NCI-H1930 (cell line): ENCODE results near the gene CLEC11A.
A peak's percentile ranks its signal among the peaks of the same experiment; 100 is the strongest.
"Not testable (repeated sequence)": the region's sequence is repeated elsewhere in the genome, so short reads cannot be mapped to it uniquely, and the experiment has no call there.

Experiments used
- DNase-seq, 2 experiments: peaks; one replicate each; lab custom pipeline; 2025; lab: John Stamatoyannopoulos, UW

CLEC11A gene

GRCh38 chr19:50723735-50724521 lies 764 bp downstream of the CLEC11A start:
- no peak for DNase-seq

- peak; percentile 99 for DNase-seq
These were observed 1.5 kb downstream of the CLEC11A start for GRCh38 chr19:50724522-50725217.

GRCh38 chr19:50725218-50725910 lies 2.2 kb downstream of the CLEC11A start:
- no peak for DNase-seq

GRCh38 chr19:50725911-50726230 lies 2.7 kb downstream of the CLEC11A start:
- no peak for DNase-seq

- peak; percentile 96 to 98 for DNase-seq
These were observed 5.0 kb downstream of the CLEC11A start for GRCh38 chr19:50728084-50728737.

- no peak for DNase-seq
These were observed 6.7 kb downstream of the CLEC11A start for GRCh38 chr19:50729894-50730293.

- DNase-seq = no peak
These were observed 12.7 kb downstream of the CLEC11A start for GRCh38 chr19:50735869-50736268.

GRCh38 chr19:50736338-50736737 lies 13.2 kb downstream of the CLEC11A start:
- no peak for DNase-seq

- no peak for DNase-seq
These were observed 16.2 kb downstream of the CLEC11A start for GRCh38 chr19:50739132-50739913.

GRCh38 chr19:50739914-50740426 lies 16.8 kb downstream of the CLEC11A start:
- no peak for DNase-seq

- DNase-seq = no peak
These were observed 18.2 kb downstream of the CLEC11A start for GRCh38 chr19:50741179-50741933.

- no peak for DNase-seq
These were observed 20.4 kb downstream of the CLEC11A start for GRCh38 chr19:50743537-50743936.

- no peak for DNase-seq
These were observed 22.1 kb downstream of the CLEC11A start for GRCh38 chr19:50745221-50745620.

- not testable (repeated sequence) for DNase-seq
These were observed 24.0 kb downstream of the CLEC11A start for GRCh38 chr19:50747141-50747540.

GRCh38 chr19:50749490-50749889 lies 26.3 kb downstream of the CLEC11A start:
- DNase-seq = no peak

- DNase-seq = peak in 1 of 2 experiments; percentile 75
These were observed 26.8 kb downstream of the CLEC11A start for GRCh38 chr19:50750010-50750409.

- no peak for DNase-seq
These were observed 30.7 kb downstream of the CLEC11A start for GRCh38 chr19:50753879-50754278.

GRCh38 chr19:50756244-50756643 lies 33.1 kb downstream of the CLEC11A start:
- not testable (repeated sequence) for DNase-seq

- not testable (repeated sequence) for DNase-seq
These were observed 34.5 kb downstream of the CLEC11A start for GRCh38 chr19:50757624-50758023.

GRCh38 chr19:50759076-50759475 lies 35.9 kb downstream of the CLEC11A start:
- DNase-seq = not testable (repeated sequence)

- peak in 1 of 2 experiments; percentile 67 for DNase-seq
These were observed 36.7 kb downstream of the CLEC11A start for GRCh38 chr19:50759886-50760285.
